GM12878 (cell line): ENCODE results near the gene ATG4B.

Source experiments
- ESRRA ChIP-seq: IDR thresholded peaks from 2 replicates; pipeline ENCODE4 v1.6.1; 2012; ENCODE audit warnings: mild to moderate bottlenecking, low read length, improper control_type of control experiment
- HDAC2 ChIP-seq: fragments of 200-600 bp; sonication (generic); IDR thresholded peaks from 2 replicates; pipeline ENCODE4 v1.6.1; 2017
- POLR2AphosphoS5 ChIP-seq: IDR thresholded peaks from 2 replicates; pipeline ENCODE4 v1.6.1; 2011; ENCODE audit warnings: mild to moderate bottlenecking, low read length, inconsistent platforms
- RCOR1 ChIP-seq: conservative IDR thresholded peaks from 2 replicates; pipeline ENCODE4 v1.6.1; 2012; ENCODE audit warnings: low read depth, low read length, improper control_type of control experiment
- TF ChIP-seq, protein P1 (sequence below), 3 experiments: IDR thresholded peaks in 2 of 3; conservative IDR thresholded peaks in 1 of 3; 2 replicates each; pipeline ENCODE4 v1.5.1; 2011; ENCODE audit warnings: low read depth in 3 of 3, low read length in 3 of 3, mild to moderate bottlenecking in 3 of 3, control low read depth in 2 of 3, moderate library complexity in 2 of 3, inconsistent platforms in 1 of 3, mixed read lengths in 1 of 3; ENCODE audit not compliant: control insufficient read depth in 2 of 3, insufficient read depth in 1 of 3; ENCODE audit errors: extremely low read depth in 1 of 3
- TF ChIP-seq, protein P2 (sequence below): fragments of 450-650 bp; IDR thresholded peaks from 2 replicates; pipeline ENCODE4 v1.6.1; 2014; ENCODE audit warnings: mild to moderate bottlenecking
- TF ChIP-seq, protein P3 (sequence below): IDR thresholded peaks from 2 replicates; pipeline ENCODE4 v1.6.1; 2011; ENCODE audit warnings: borderline replicate concordance, low read depth, mild to moderate bottlenecking, moderate library complexity, mixed read lengths, low read length; ENCODE audit not compliant: insufficient read depth; ENCODE audit errors: extremely low read length

DNA sequence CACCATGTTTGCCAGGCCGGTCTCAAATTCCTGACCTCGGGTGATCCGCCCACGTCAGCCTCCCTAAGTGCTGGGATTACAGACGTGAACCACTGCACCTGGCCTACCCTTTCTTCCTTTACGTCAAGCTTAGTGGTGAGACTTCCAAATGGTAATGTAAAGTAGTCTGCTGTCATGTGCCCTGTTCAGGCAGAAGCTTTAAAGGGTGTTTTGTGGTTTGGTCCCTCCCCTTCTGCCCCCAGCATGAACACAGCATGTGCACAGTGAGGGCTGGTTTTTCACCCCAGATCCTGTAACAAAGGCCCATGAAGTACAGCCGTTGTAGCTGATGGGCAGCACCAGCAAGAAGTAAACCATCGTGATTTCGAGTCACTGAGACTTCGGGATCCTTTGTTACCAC lies 51.8 kb downstream of the ATG4B start:
- TF ChIP-seq ESRRA (no peak), POLR2AphosphoS5 (no peak), HDAC2 (no peak), RCOR1 (no peak)
- TF ChIP-seq, protein P1, sequence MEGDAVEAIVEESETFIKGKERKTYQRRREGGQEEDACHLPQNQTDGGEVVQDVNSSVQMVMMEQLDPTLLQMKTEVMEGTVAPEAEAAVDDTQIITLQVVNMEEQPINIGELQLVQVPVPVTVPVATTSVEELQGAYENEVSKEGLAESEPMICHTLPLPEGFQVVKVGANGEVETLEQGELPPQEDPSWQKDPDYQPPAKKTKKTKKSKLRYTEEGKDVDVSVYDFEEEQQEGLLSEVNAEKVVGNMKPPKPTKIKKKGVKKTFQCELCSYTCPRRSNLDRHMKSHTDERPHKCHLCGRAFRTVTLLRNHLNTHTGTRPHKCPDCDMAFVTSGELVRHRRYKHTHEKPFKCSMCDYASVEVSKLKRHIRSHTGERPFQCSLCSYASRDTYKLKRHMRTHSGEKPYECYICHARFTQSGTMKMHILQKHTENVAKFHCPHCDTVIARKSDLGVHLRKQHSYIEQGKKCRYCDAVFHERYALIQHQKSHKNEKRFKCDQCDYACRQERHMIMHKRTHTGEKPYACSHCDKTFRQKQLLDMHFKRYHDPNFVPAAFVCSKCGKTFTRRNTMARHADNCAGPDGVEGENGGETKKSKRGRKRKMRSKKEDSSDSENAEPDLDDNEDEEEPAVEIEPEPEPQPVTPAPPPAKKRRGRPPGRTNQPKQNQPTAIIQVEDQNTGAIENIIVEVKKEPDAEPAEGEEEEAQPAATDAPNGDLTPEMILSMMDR (IDR thresholded peaks at IDR 0.05 in 2 of 3, conservative IDR thresholded peaks at IDR 0.05 in 1 of 3; ENCODE audit: control insufficient read depth in 2 of 3, extremely low read depth in 1 of 3, insufficient read depth in 1 of 3, low read depth in 3 of 3, low read length in 3 of 3): no peak
- TF ChIP-seq, protein P2, sequence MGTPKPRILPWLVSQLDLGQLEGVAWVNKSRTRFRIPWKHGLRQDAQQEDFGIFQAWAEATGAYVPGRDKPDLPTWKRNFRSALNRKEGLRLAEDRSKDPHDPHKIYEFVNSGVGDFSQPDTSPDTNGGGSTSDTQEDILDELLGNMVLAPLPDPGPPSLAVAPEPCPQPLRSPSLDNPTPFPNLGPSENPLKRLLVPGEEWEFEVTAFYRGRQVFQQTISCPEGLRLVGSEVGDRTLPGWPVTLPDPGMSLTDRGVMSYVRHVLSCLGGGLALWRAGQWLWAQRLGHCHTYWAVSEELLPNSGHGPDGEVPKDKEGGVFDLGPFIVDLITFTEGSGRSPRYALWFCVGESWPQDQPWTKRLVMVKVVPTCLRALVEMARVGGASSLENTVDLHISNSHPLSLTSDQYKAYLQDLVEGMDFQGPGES: no peak
- TF ChIP-seq, protein P3, sequence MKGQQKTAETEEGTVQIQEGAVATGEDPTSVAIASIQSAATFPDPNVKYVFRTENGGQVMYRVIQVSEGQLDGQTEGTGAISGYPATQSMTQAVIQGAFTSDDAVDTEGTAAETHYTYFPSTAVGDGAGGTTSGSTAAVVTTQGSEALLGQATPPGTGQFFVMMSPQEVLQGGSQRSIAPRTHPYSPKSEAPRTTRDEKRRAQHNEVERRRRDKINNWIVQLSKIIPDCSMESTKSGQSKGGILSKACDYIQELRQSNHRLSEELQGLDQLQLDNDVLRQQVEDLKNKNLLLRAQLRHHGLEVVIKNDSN: no peak
